Cortex of kidney (tissue), 1 donor: ENCODE data around the gene C4BPA.

Experiments
- DNase-seq: peaks from one replicate; lab custom pipeline; 2025; lab: John Stamatoyannopoulos, UW

Gene C4BPA

DNA sequence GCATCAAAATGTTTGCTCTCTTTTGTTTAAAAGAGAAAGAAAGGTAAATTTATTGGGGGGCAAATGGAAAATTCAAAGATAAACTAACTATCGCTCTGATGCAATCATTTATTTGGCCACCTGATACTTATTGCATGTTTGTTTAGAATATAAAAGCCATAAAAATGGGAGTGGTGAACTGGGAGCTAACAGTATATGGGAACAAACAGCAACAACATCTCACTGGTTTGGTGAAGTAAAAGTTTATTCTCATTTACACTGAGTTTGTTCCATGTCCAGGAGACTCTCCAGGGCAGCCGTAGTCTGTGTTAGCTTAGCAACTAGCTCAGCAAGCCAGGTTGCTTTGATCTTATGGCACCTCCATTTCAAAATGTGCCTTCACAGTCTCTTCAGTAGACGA lies 20.4 kb downstream of the C4BPA start:
- no peak for DNase-seq

DNA sequence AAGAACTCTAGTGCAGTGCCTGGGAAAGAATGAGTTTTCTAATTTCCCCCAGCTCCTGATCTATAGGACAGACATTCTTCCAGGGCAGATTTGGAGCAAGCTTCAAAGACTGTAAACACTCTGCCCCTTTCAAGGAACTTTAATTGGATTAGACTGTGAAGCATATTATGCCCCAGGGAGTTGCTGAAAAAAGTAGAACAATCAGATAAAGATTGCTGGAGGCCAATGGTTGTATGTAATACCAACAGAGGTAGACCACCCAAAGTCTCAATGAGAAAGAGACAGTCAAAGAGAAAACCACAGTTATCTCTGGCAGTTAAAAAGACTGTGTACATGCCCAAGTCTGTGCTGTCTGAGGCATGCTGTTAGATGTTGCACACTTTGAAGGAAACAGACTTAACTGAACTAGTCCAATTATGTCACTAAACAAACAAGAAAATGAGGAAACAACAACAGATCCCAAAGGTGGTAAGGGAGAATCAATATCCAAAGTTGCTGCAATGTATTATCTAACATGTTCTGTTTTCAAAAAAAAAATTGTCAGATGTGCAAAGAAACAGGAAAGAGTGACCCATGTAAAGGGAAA lies 24.4 kb downstream of the C4BPA start:
- no peak for DNase-seq

- no peak for DNase-seq
These were observed 25.0 kb downstream of the C4BPA start for GRCh38 chr1:207129053-207129452.

- no peak for DNase-seq
These were observed 26.4 kb downstream of the C4BPA start for GRCh38 chr1:207130252-207131036.

GRCh38 chr1:207131163-207131562 lies 27.1 kb downstream of the C4BPA start:
- DNase-seq: no peak

- no peak for DNase-seq
These were observed 30.5 kb downstream of the C4BPA start for GRCh38 chr1:207134581-207134980.

DNA sequence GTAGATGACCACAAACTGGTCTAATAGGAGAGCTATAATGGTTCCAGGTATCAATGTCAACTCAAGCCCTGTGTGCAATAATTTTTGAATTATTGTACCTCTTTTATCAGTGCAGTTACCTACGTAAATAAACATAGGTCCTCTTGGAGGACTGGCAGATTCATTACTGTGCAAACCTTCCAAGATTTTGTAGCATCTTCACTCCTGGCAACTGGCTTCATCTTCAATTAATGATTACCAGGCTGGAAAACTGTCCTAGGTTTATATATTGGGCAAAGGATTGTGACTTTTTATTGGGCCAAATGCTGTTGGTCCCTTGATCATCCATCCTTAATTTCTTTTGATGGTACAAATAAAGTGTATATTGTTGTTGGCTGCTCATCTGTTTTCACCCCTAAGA lies 35.6 kb downstream of the C4BPA start:
- DNase-seq: no peak

DNA sequence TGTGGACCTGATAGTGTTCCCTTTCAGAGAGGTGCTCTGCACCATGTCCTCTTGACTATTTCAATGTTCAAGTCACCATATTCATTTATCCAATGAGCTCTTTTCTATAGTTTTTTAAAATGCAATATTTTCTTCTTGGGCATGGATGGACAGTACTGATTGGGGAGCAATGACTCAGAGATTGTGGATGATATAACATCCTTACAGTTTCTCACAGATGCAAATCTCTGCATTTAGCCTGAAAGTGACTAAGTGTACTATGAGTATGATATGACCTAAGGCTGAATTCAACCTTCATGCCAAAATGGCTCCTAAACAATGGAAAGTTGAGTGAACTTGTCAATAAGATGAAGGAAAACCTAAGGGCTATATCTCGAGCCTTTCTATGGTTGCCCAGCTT lies 36.5 kb downstream of the C4BPA start:
- no peak for DNase-seq

DNA sequence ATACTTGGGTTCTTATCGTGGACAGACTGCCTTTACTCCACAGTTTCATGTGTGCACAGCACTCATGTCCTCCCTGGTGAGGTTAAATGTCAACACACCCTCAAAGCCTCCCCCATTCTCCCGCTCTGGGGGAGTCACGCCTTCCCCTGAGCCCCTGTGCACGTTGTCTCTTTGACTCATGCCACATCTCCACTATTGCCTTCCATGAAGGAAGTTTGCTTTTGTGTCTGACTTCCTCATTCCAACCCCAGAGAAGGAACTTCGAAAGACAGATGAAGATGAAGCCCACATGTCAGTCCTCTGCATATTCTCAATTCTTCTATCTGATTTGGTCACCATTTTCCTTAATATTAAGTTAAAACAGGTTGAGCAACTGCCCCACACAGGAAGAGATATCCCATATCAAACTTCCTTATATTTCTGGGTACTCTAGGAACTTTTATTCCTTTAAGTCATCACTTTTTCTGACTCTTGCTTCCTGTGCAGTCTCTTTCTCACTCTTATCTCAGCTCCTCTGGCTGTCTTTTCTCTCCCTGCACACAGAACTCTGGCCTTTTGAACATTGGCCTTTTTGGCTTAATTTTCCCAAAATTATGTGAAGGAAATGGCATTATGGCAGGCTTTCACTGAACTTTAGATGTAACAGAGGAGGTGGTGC lies 41.5 kb downstream of the C4BPA start:
- DNase-seq: no peak

DNA sequence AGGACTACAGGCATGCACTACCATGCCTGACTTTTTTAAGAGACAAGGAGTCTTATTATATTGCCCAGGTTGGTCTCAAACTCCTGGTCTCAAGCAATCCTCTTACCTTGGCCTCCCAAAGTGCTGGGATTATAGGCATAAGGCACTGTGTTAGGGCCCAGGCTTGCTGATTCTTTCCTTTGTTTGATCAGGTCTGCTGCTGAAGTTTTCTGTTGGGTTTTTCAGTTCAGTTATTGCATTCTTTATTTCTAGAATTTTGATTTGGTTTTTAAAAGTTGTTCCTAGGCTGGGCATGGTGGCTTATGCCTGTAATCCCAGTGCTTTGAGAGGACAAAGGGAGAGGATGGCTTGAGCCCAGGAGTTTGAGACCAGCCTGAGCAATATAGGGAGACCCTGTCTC lies 47.9 kb downstream of the C4BPA start:
- no peak for DNase-seq

DNA sequence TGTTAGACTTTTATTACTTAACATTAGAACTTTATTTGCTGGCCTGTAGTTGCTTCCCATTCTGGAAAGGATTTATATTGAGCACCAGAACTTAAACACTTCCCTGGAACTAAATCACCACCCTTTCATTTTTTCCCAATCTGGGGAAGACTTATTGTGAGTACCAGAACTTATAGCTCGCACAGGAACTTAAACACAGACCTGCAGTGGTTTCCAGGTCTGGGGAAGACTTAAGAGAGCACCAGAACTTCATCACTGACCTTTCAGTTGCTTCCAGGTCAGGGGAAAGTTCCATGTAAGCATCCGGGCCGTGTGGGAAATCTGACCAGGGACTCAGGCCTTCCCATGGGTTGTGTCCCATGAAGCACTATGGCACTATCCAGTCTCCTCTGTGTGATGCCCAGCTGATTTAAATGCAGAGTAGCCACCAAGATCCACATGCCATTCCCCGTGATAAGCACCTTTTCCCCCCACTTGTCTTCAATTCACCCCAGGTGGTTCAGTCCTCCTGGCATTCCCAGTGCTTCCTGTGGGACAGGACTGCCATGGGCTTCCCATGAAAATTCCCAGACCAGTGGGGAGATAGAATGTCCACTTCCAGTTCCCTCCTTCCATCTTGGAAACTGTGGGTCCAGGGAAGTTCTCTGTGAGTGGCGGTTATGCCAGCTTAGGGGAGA lies 48.9 kb downstream of the C4BPA start:
- DNase-seq: no peak

GRCh38 chr1:207155028-207155427 lies 51.0 kb downstream of the C4BPA start:
- DNase-seq: no peak

GRCh38 chr1:207156095-207156494 lies 52.1 kb downstream of the C4BPA start:
- no peak for DNase-seq

GRCh38 chr1:207156826-207157225 lies 52.8 kb downstream of the C4BPA start:
- DNase-seq: no peak

GRCh38 chr1:207164086-207164485 lies 60.1 kb downstream of the C4BPA start:
- no peak for DNase-seq

GRCh38 chr1:207172321-207172720 lies 68.3 kb downstream of the C4BPA start:
- DNase-seq: no peak

- no peak for DNase-seq
These were observed 68.9 kb downstream of the C4BPA start for GRCh38 chr1:207172885-207173284.

DNA sequence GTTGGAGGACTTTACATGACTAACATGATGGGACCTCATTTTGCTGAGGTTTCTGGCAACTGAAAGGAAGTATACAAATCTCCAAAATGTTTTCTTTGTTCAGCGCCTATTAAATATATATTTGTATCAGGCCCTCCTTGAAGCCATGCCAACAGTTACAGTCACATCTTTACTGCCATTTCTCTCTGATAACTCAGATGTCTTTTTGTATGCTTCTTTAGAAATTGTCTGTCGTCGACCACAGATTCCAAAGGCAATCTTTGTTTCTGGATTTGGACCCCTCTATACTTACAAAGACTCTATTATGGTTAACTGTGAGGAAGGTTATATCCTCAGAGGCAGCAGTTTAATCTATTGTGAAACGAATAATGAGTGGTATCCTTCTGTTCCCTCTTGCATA lies 69.4 kb downstream of the C4BPA start:
- DNase-seq: no peak

- no peak for DNase-seq
These were observed 70.9 kb downstream of the C4BPA start for GRCh38 chr1:207174913-207175312.

DNA sequence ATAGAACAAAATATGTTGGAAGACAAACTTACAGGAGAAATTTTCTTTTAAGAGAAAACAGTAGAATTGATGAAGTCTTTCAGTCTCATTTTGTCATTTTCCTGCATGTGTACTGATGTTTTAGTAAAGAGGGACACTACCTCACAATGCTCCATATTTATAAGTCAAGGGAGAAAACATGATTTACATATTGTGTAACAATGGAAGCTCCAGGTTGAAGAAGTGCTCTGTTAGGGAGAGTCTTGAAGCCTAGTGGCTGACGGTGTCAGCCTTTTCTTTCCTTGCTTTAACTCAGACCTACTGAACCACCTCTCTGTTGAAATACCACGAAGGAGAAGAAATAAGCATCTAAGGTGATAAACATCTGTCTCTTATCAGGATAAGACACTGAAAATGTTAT lies 75.0 kb downstream of the C4BPA start:
- DNase-seq: no peak

DNA sequence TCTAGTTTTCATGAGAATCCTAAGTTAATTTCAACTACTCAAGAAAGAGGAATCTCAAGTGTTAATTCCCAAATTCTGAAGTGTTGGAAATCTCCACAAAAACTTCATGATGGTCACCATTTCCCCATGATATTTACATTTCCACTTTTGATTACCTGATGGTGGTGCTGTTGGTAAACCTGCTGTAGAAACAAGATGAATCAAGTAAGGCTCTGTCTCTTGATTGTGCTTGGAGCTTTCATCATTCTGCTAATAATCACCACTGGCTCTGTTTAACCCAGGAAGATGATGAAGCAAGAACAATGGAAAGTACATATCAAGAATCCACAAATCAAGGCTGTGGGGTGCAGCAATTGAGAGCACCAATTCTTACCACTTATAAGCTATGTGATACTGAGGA lies 77.8 kb downstream of the C4BPA start:
- DNase-seq: no peak

DNA sequence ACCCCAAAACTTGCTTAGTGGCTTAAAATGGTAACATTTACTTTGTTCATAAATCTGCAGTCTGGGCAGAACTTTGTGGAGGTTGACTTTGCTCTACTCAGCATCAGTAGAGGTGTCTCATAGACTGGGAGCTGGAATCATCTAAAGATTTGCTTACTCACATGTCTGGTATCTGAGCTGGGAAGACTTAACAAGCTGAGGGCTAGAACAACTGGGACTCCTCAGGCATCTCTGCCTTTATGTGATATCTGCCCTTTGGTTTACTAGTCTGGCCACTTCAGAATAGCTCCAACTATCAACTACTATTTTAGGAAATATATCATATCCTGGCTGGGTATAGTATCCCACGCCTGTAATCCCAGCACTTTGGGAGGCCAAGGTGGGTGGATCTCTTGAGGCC lies 82.5 kb downstream of the C4BPA start:
- no peak for DNase-seq

- no peak for DNase-seq
These were observed 84.9 kb downstream of the C4BPA start for GRCh38 chr1:207188901-207189300.
